ENCODE results near the gene ZSWIM6. TPM values are rescaled to one million over a fixed set of nuclear protein-coding genes. Genes with fewer than 3 reads are reported as not detected.

ZSWIM6 gene
- total and polyA plus RNA-seq, 2 of the 4 experiments (the other 2 are of a cell fraction): 10.8 to 14.1 TPM

DNA sequence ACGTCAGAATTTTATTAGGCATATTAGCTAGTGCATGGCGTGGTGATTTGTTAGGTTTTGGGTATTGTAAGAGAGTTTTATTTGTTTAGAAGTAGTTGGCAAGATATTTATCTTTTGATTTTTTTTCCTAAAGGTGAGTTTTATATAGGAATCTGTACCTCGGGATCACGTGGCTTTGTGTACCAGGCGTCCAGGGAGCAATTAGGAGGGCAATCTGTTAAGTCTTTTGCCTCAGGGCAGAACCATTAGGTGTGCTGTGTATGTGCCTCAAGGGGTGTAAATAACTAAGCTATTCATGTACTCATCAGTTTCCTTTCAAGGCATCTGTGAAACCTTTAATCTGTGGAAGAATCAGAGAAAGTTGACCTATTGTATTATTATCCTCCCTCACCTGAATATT lies 39.4 kb downstream of the ZSWIM6 start:
- dilution Hi-C loops (cut with HindIII; ENCODE audit: low sequenced_read_pairs, unreplicated experiment) (no loop called here), intact Hi-C loops (cut with micrococcal nuclease) (no loop called here), in situ Hi-C loops (cut with MboI; ENCODE audit: low sequenced_read_pairs) (no loop called here)
- Histone ChIP-seq H3K4ac (ENCODE audit: low read depth, low read length) (no peak overlapping the region), H3K56ac (ENCODE audit: extremely low read depth, insufficient read depth, low read length) (no peak overlapping the region), H3K4me1 (ENCODE audit: control insufficient read depth, insufficient read depth, low read length) (0 out of 2 replicates have a peak, but pooled peaks cover 2% of the 10 kb centered on the region), H3K18ac (ENCODE audit: low read depth, low read length) (no peak overlapping the region), H3K36me3 (ENCODE audit: control insufficient read depth, insufficient read depth, low read length) (no peaks in the 10 kb centered on the region), H2AK5ac (ENCODE audit: low read depth, low read length) (no peak overlapping the region), H4K91ac (ENCODE audit: insufficient read depth, low read depth, low read length) (no peak overlapping the region), H2AFZ (replicated peaks; ENCODE audit: low read length, poor library complexity) (no peak overlapping the region), H3K23ac (ENCODE audit: low read depth, low read length) (no peak overlapping the region), H3K9me3 (ENCODE audit: control insufficient read depth, insufficient read depth, low read length) (no peaks in the 10 kb centered on the region), H2AK9ac (replicated peaks; ENCODE audit: low read depth, low read length, poor library complexity) (no peak overlapping the region), H4K20me1 (ENCODE audit: insufficient read depth, low read length) (peaks cover 51% of the 10 kb centered on the region), H3K14ac (replicated peaks; ENCODE audit: low read depth, low read length) (no peak overlapping the region), H3K9me1 (ENCODE audit: insufficient read depth, low read length) (no peaks in the 10 kb centered on the region; the same call in 1 of the 2 replicates), H4K8ac (ENCODE audit: low read depth in 2 of 2, low read length in 2 of 2) (no peak overlapping the region), H2BK120ac (ENCODE audit: low read depth, low read length) (no peak overlapping the region), H2BK15ac (ENCODE audit: low read depth, low read length) (no peak overlapping the region), H3K9ac (ENCODE audit: low read depth, low read length) (no peak overlapping the region), H3K4me3 (ENCODE audit: insufficient read depth, low read depth, low read length) (no peak overlapping the region), H4K5ac (ENCODE audit: low read depth, low read length) (no peak overlapping the region), H2BK20ac (ENCODE audit: low read depth, low read length) (no peak overlapping the region), H3K27ac (ENCODE audit: insufficient read depth, low read length) (no peak overlapping the region), H3K79me1 (ENCODE audit: low read depth in 1 of 2, low read length in 2 of 2) (peaks cover 29 to 58% of the 10 kb centered on the region in 2 experiments), H3K27me3 (ENCODE audit: control insufficient read depth, insufficient read depth, low read length) (no peaks in the 10 kb centered on the region), H2BK5ac (ENCODE audit: low read depth, low read length, poor library complexity, severe bottlenecking) (no peak overlapping the region), H3K4me2 (ENCODE audit: low read depth, low read length) (no peak overlapping the region)
- WGBS, 2 experiments (ENCODE audit: extremely low coverage in 2 of 2, insufficient read length in 1 of 2): 100% methylated on average over 1 of the region's 5 CpGs; no CpG with 5 or more reads in 1 of the 2 experiments
- POLR2A ChIA-PET (ENCODE audit: unreplicated experiment): no interaction called here
- DNase-seq (no peak), ATAC-seq (ENCODE audit: low read depth) (no peak)
- BruUV-seq (replicated peaks): no TSS peak
- CTCF ChIA-PET: no interaction called here
- TF ChIP-seq CTCF (conservative IDR thresholded peaks at IDR 0.05; ENCODE audit: low read depth, low read length) (no peak), CEBPB (IDR thresholded peaks at IDR 0.05; ENCODE audit: low read depth, low read length) (no peak), BHLHE40 (IDR thresholded peaks at IDR 0.05; ENCODE audit: low read depth, low read length) (no peak), MXI1 (IDR thresholded peaks at IDR 0.05; ENCODE audit: borderline replicate concordance, low read depth, low read length) (no peak), SMC3 (IDR thresholded peaks at IDR 0.05; ENCODE audit: low read depth, low read length) (no peak), MAZ (IDR thresholded peaks at IDR 0.05; ENCODE audit: borderline replicate concordance, low read depth, low read length) (no peak), POLR2A (IDR thresholded peaks at IDR 0.05; ENCODE audit: low read depth, low read length) (no peak), MAFK (IDR thresholded peaks at IDR 0.05; ENCODE audit: low read depth, low read length) (no peak)
